Sigmoid colon (tissue), 4 donors: ENCODE results near the gene PRSS22.

Experiments used
- EP300 ChIP-seq, 4 donors: sonication (generic); formaldehyde crosslinking; IDR thresholded peaks; one replicate each; pipeline ENCODE4 v1.6.1; 2017; ENCODE audit warnings: antibody characterized with exemption in 4 of 4
- POLR2A ChIP-seq, 2 donors: fragments of 450-650 bp; IDR thresholded peaks; one replicate each; pipeline ENCODE4 v1.6.1; 2016; ENCODE audit warnings: antibody characterized with exemption in 2 of 2, mild to moderate bottlenecking in 2 of 2, moderate library complexity in 2 of 2
- TF ChIP-seq, protein P1 (sequence below), 4 experiments: fragments of 450-650 bp in 3 of 4; fragments of 200-600 bp in 1 of 4; IDR thresholded peaks; one replicate each; pipeline ENCODE4 v1.5.1; 2016 to 2019; ENCODE audit warnings: antibody characterized with exemption in 4 of 4, mild to moderate bottlenecking in 3 of 4, moderate library complexity in 2 of 4

DNA sequence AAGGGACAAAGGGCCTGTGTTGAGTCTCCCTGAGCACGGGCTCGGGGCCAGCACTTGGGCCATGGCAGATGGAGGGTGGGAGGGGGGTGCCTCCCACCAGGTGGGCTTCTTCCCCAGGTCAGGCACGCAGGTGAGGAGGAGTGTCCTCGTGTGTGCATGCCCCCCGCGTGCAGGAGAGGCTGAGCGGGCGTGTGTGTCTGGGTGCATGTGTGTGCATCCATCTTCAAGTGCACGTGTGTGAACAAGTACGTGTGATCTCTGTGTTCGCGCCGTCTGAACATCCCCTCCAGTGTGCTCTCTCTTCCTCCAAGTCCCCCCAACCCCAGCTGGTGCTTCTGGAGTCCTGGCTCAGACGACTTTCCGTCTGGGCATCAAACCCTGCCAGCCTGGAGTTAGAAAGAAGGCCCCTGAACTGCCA, 30.6 kb downstream of the PRSS22 start:
- TF ChIP-seq, protein P1, sequence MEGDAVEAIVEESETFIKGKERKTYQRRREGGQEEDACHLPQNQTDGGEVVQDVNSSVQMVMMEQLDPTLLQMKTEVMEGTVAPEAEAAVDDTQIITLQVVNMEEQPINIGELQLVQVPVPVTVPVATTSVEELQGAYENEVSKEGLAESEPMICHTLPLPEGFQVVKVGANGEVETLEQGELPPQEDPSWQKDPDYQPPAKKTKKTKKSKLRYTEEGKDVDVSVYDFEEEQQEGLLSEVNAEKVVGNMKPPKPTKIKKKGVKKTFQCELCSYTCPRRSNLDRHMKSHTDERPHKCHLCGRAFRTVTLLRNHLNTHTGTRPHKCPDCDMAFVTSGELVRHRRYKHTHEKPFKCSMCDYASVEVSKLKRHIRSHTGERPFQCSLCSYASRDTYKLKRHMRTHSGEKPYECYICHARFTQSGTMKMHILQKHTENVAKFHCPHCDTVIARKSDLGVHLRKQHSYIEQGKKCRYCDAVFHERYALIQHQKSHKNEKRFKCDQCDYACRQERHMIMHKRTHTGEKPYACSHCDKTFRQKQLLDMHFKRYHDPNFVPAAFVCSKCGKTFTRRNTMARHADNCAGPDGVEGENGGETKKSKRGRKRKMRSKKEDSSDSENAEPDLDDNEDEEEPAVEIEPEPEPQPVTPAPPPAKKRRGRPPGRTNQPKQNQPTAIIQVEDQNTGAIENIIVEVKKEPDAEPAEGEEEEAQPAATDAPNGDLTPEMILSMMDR (IDR thresholded peaks at IDR 0.05): no peak
- TF ChIP-seq POLR2A (IDR thresholded peaks at IDR 0.05): no peak
- no peak for TF ChIP-seq EP300 (IDR thresholded peaks at IDR 0.05)
